Spleen (tissue), 10 donors: ENCODE measurements around the gene C7orf33. TPM values are rescaled to one million over a fixed set of nuclear protein-coding genes. Genes with fewer than 3 reads are reported as not detected.

Source experiments
- polyA plus RNA-seq, 3 donors: library from polyadenylated mRNA; stranded (reverse); fragments of 200-250 nt; gene quantifications; one replicate each; pipeline ENCODE4 v1.2.1, GENCODE V29; 2013
- total RNA-seq, 7 donors: library from RNA; depleted of rRNA in 3 of 7; stranded (reverse); fragments of >200 nt in 3 of 7; fragmentation: NEBNext Ultra II Directional in 4 of 7; extraction: Animal tissue kit (Norgen Biotek cat#: 25700) in 4 of 7; gene quantifications; one replicate each; pipeline versions ENCODE4 v1.1.0 to v1.2.1, GENCODE V29; 2016 to 2021
- donor health status: healthy with polysubstance abuse.
- donor health status: DM: no; HTN: no; CAD: no; lungs with moderate emphysema.
- donor health status: DM: no; HTN: no; CAD: no.
- donor health status: Bipolar disorder and iron deficiency.
- donor health status: healthy.
- donor health status: DM: no; HTN: no; CAD: no.
- donor health status: DM: yes; HTN: yes; CAD: no.

Gene C7orf33
- total and polyA plus RNA-seq, 10 donors = not detected

Other genes starting within 250 kb of the C7orf33 start
- 10 to 100 TPM; 37.1 to 54.6 (median 50.6) TPM for gene CUL1, start 108.1 kb downstream of the C7orf33 start, total RNA-seq
- gene CUL1, start 108.1 kb downstream of the C7orf33 start, polyA plus RNA-seq = 10 to 100 TPM; 19.8 to 29.1 (median 22.1) TPM